Left cardiac atrium (tissue), 4 donors: ENCODE data around the gene MAP3K10. TPM values are rescaled to one million over a fixed set of nuclear protein-coding genes. Genes with fewer than 3 reads are reported as not detected.

Experiments used
- ATAC-seq, 2 donors: fragments of 200-7000 bp; cut with Tn5 transposase; one replicate each; pipeline ENCODE4 v1.9.1; 2020; ENCODE audit warnings: mild to moderate bottlenecking in 2 of 2, moderate library complexity in 2 of 2
- DNase-seq: peaks from one replicate; pipeline ENCODE4 v3.0.0-alpha.2; 2020
- intact Hi-C, 2 donors: fragments of 100-400 bp; cut with DNase I; formaldehyde crosslinking; loops; one replicate each; pipeline versions ENCODE4 v1.14.1 to v1.15.1; 2022 to 2023
- total RNA-seq, 2 donors: library from RNA; stranded (reverse); fragmentation: NEBNext Ultra II Directional; extraction: Animal tissue kit (Norgen Biotek cat#: 25700); gene quantifications; one replicate each; pipeline ENCODE4 v1.2.1, GENCODE V29; 2021
- donor health status: DM: no; HTN: yes; CAD: no.
- donor health status: DM: no; HTN: yes; CAD: no; lungs with severe emphysema.
- donor health status: DM: yes; HTN: yes; CAD: no.
- donor health status: Dilated cardiomyopathy.

Gene MAP3K10
- total RNA-seq, 2 donors from 2014 or later: 17.3 to 19.9 TPM

- DNase-seq (no peak), ATAC-seq (peak; percentile 47 to 88)
- intact Hi-C loops: no loop called here
Measured at GRCh38 chr19:40257096-40257517, 65.9 kb downstream of the MAP3K10 start.

GRCh38 chr19:40261631-40262030, 70.4 kb downstream of the MAP3K10 start:
- ATAC-seq (no peak), DNase-seq (no peak)
- intact Hi-C loops: no loop called here

GRCh38 chr19:40262422-40262821, 71.2 kb downstream of the MAP3K10 start:
- no peak for ATAC-seq
- intact Hi-C loops: no loop called here
- DNase-seq: no peak

DNA sequence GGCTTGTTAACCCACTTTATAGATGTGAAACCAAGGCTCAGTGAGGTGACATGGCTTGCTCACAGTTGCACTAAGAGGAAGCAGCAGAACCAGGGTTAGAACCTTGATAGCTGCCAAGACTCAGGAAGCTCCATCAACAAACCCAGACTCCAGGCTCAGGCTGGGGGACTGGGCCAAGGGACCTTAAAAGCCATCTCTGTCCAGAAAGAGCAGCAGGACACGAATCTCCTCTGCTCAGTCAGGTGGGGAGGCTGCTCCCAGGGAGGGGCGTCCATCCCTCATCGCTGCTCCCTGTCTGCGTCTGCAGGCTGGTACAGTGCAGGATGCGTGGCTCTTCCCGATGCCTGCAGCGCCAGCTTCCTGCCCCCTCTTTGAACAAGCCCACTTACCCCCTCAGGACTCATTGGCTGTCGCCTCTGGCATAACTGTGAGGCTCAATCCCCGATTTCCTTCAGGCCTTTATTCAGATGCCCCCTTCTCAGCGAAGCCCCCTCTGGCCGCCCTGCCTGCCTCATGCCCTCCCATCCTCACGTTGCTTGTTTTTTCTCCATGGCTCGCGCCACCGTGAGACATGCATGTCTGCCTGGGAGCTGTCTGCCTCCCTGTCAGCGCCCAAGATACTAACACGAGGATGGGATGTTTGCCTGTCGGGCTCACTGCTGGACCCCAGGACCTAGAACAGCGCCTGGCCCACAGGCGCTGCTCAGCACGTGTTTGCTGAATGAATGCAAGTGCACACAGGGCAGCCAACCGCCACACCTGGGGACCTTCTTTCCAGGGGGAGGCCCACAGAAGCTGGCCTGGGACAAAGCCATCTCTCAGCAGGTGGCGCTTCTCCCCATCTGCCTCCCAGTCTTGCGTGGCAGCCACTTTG, 72.5 kb downstream of the MAP3K10 start:
- intact Hi-C loops: no loop called here
- ATAC-seq (no peak), DNase-seq (peak; percentile 10)

DNA sequence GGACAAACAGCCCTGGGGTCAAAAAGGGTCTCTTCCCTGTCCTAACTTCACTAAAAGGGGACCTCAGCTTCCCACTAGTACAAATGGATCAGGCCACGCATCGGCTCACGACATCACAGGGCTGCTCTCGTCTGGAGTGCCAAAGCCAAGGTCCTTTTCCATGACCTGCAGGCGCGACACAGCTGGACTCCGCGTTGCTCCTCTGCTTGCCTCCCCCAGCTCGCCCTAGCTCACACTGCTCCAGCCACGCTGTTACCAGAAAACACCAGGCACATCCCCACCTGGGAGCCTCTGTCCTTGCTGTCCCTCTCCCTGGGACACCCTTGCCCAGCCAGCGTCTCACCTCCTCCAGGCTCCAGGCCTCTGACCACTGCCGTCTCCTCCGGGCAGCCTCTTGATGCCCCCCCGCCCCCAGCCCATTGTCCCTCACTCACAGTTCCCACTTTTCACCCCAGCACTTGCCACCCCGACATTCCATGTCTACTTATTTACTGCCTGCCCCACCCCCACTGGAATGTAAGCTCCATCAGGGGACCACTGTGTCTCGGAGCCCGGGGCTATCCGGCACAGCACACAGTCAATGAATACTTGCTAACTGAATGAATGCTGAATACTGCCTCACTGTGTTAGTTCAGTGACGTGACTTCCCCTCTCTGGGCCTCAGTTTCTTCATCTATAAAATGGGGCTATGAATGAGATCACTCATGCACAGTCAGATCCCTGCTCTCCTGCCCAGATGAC, 73.3 kb downstream of the MAP3K10 start:
- ATAC-seq (no peak), DNase-seq (no peak)
- intact Hi-C loops: no loop called here

Other genes with a start within 250 kb of the MAP3K10 start
- gene PSMC4, start 220.3 kb upstream of the MAP3K10 start, total RNA-seq: 10 to 100 TPM; 62.3 to 79.1 TPM
- 1 to 10 TPM; 5.3 to 6.8 TPM for gene ZNF546, start 194.4 kb upstream of the MAP3K10 start, total RNA-seq
- gene ZNF780B, start 135.2 kb upstream of the MAP3K10 start, total RNA-seq: 10 to 100 TPM; 27.6 to 28.3 TPM
- 10 to 100 TPM; 10.5 to 13.0 TPM for gene ZNF780A, start 100.5 kb upstream of the MAP3K10 start, total RNA-seq
- gene TTC9B, start 27.0 kb downstream of the MAP3K10 start, total RNA-seq: not detected
- under 1 TPM; 0.15 to 0.31 TPM for gene CCNP, start 35.3 kb downstream of the MAP3K10 start, total RNA-seq
- 100 to 1,000 TPM; 110 to 119 TPM for gene AKT2, start 93.9 kb downstream of the MAP3K10 start, total RNA-seq
- 100 to 1,000 TPM in 1 of 2 donors, 10 to 100 TPM in 1; 96.5 to 127 TPM for gene C19orf47, start 157.0 kb downstream of the MAP3K10 start, total RNA-seq
- 100 to 1,000 TPM; 193 to 202 TPM for gene PLD3, start 157.3 kb downstream of the MAP3K10 start, total RNA-seq
- gene HIPK4, start 198.8 kb downstream of the MAP3K10 start, total RNA-seq: under 1 TPM; 0.09 to 0.10 TPM
- 1 to 10 TPM; 2.8 to 3.6 TPM for gene PRX, start 222.0 kb downstream of the MAP3K10 start, total RNA-seq
- gene SERTAD1, start 234.6 kb downstream of the MAP3K10 start, total RNA-seq: 10 to 100 TPM in 1 of 2 donors, 1 to 10 TPM in 1; 9.4 to 17.0 TPM